Raji (cell line): ENCODE data around the gene CDC7.

Experiments used
- POLR2A ChIP-seq: IDR thresholded peaks from 2 replicates; pipeline ENCODE4 v1.6.1; 2011; ENCODE audit warnings: low read depth, low read length, control low read depth; ENCODE audit not compliant: insufficient read depth

The CDC7 gene

GRCh38 chr1:91557039-91557690 is 56.5 kb downstream of the CDC7 start:
- TF ChIP-seq POLR2A, result no peak

- TF ChIP-seq POLR2A, result no peak
Measured at GRCh38 chr1:91557826-91558225, 57.2 kb downstream of the CDC7 start.

- no peak for TF ChIP-seq POLR2A
Measured at GRCh38 chr1:91559046-91559750, 58.5 kb downstream of the CDC7 start.

- no peak for TF ChIP-seq POLR2A
Measured at GRCh38 chr1:91559838-91560565, 59.4 kb downstream of the CDC7 start.

- TF ChIP-seq POLR2A, result no peak
Measured at GRCh38 chr1:91564888-91565701, 64.4 kb downstream of the CDC7 start.

GRCh38 chr1:91567583-91567982 is 66.9 kb downstream of the CDC7 start:
- no peak for TF ChIP-seq POLR2A

GRCh38 chr1:91568261-91568660 is 67.6 kb downstream of the CDC7 start:
- TF ChIP-seq POLR2A, result no peak

- no peak for TF ChIP-seq POLR2A
Measured at GRCh38 chr1:91569411-91570119, 68.9 kb downstream of the CDC7 start.

GRCh38 chr1:91570120-91570448 is 69.4 kb downstream of the CDC7 start:
- TF ChIP-seq POLR2A, result no peak

GRCh38 chr1:91572044-91572443 is 71.4 kb downstream of the CDC7 start:
- TF ChIP-seq POLR2A, result no peak
